GM12873 (cell line): ENCODE results near the gene ZC3H6.

Experiments
- CTCF ChIP-seq: IDR thresholded peaks from 2 replicates; pipeline ENCODE4 v1.5.1; 2012; ENCODE audit warnings: low read depth, mild to moderate bottlenecking, moderate library complexity, low read length, control low read depth; ENCODE audit not compliant: insufficient read depth; ENCODE audit errors: missing control alignments

ZC3H6 gene

GRCh38 chr2:112259509-112260294, 15.7 kb upstream of the ZC3H6 start:
- peak; percentile 99 for TF ChIP-seq CTCF

GRCh38 chr2:112260295-112260625, 15.1 kb upstream of the ZC3H6 start:
- TF ChIP-seq CTCF = no peak

- TF ChIP-seq CTCF = no peak
These were observed 12.5 kb upstream of the ZC3H6 start for GRCh38 chr2:112262876-112263275.

- TF ChIP-seq CTCF = no peak
These were observed 6.8 kb upstream of the ZC3H6 start for GRCh38 chr2:112268547-112268946.

- no peak for TF ChIP-seq CTCF
These were observed 2.7 kb upstream of the ZC3H6 start for GRCh38 chr2:112272669-112273068.

GRCh38 chr2:112273349-112273748, 2.0 kb upstream of the ZC3H6 start:
- no peak for TF ChIP-seq CTCF

GRCh38 chr2:112275887-112276773, 733 bp downstream of the ZC3H6 start:
- peak; percentile 8 for TF ChIP-seq CTCF
